ENCODE measurements around the gene ZSWIM6. TPM values are rescaled to one million over a fixed set of nuclear protein-coding genes. Genes with fewer than 3 reads are reported as not detected.

The ZSWIM6 gene
- total RNA-seq, 1 experiment from 2014 or later = 6.8 TPM

GRCh38 chr5:61586096-61587084 is 254.3 kb downstream of the ZSWIM6 start:
- no peak for DNase-seq (ENCODE audit: low read depth)

GRCh38 chr5:61587125-61587524 is 255.1 kb downstream of the ZSWIM6 start:
- DNase-seq (ENCODE audit: low read depth) = peak; percentile 50

GRCh38 chr5:61588216-61588615 is 256.2 kb downstream of the ZSWIM6 start:
- DNase-seq (ENCODE audit: low read depth) = no peak

DNA sequence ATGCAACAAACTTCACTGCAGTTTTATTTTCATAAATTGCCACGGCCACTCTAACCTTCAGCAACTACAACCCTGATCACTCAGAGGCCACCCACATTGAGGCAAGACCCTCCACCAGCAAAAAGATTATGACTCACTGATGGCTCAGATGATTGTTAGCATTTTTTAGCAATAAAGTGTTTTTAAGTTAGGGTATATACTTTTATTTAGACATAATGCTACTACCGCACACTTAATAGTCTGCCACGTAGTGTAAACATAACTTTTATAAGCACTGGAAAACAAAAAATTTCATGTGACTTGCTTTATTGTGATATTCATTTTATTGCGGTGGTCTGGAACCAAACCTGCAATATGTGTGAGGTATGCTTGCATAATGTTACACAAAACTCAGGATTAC is 257.9 kb downstream of the ZSWIM6 start:
- DNase-seq (ENCODE audit: low read depth) = no peak

- no peak for DNase-seq (ENCODE audit: low read depth)
Measured at GRCh38 chr5:61590473-61590872, 258.4 kb downstream of the ZSWIM6 start.

- no peak for DNase-seq (ENCODE audit: low read depth)
Measured at GRCh38 chr5:61591859-61592258, 259.8 kb downstream of the ZSWIM6 start.

DNA sequence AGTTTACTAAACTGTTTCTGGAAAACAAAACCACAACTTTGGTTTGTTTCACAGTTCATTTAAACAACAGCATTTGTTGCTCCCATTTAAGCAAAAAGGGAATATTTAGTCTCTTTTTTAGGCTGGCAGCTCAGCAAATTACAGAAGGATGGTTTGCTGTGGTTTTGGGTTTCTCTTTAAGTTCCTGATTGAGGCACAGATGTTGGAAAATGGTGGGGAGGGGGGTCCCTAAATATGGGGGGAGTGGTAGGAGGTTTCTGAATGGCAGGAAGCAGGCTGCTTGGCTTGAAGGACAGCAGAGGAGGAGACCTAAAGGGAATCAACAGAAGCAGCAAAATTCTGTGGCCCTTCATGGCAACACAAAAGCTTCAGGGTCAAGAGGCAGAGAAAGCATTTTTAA is 263.4 kb downstream of the ZSWIM6 start:
- DNase-seq (ENCODE audit: low read depth) = no peak

Other genes starting within 250 kb of the ZSWIM6 start
- 115 and 141 TPM in 2 replicates for gene SMIM15, start 169.8 kb upstream of the ZSWIM6 start, total RNA-seq (2014; rRNA removed; shearing (Covaris generic))